ENCODE results near the gene CPA2. TPM values are rescaled to one million over a fixed set of nuclear protein-coding genes. Genes with fewer than 3 reads are reported as not detected.

Gene CPA2
- under 0.01 TPM in 1 of 2 replicates, not detected in the other for total RNA-seq
- polyA plus RNA-seq, result 0.06 TPM in 1 of 2 replicates, not detected in the other
- polyA plus RNA-seq (2012), result 0.15 TPM in 1 of 2 replicates, not detected in the other
- not detected in 2 replicates for polyA minus RNA-seq (ENCODE audit: low replicate concordance)

GRCh38 chr7:130266258-130266960, at the start of gene CPA2:
TSS of gene CPA2 (plus strand) at chr7:130266863. CDS start at chr7:130266882, 19 bp downstream.
- TF ChIP-seq, protein P1, sequence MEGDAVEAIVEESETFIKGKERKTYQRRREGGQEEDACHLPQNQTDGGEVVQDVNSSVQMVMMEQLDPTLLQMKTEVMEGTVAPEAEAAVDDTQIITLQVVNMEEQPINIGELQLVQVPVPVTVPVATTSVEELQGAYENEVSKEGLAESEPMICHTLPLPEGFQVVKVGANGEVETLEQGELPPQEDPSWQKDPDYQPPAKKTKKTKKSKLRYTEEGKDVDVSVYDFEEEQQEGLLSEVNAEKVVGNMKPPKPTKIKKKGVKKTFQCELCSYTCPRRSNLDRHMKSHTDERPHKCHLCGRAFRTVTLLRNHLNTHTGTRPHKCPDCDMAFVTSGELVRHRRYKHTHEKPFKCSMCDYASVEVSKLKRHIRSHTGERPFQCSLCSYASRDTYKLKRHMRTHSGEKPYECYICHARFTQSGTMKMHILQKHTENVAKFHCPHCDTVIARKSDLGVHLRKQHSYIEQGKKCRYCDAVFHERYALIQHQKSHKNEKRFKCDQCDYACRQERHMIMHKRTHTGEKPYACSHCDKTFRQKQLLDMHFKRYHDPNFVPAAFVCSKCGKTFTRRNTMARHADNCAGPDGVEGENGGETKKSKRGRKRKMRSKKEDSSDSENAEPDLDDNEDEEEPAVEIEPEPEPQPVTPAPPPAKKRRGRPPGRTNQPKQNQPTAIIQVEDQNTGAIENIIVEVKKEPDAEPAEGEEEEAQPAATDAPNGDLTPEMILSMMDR (conservative IDR thresholded peaks at IDR 0.05 in 1 of 2, IDR thresholded peaks at IDR 0.05 in 1 of 2; ENCODE audit: low read depth in 1 of 2, low read length in 2 of 2), result no peak
- no peak for TF ChIP-seq EZH2 (IDR thresholded peaks at IDR 0.05; ENCODE audit: low read length, missing control alignments)
- no peaks in the 10 kb centered on the region for H4K20me1 ChIP-seq (ENCODE audit: control insufficient read depth, extremely low read depth, insufficient read depth, low read length)
- H3K4me3 ChIP-seq (replicated peaks in 1 of 4; ENCODE audit: control extremely low read depth in 1 of 4, insufficient read depth in 1 of 4, low read depth in 3 of 4, low read length in 4 of 4), result no peak within 1 kb of the TSS
- DNase-seq (ENCODE audit: low read depth in 2 of 2), result no peak
- no peak within 1 kb of the TSS for H3K27ac ChIP-seq (ENCODE audit: insufficient read depth, low read length)
- no peak within 1 kb of the TSS for H2AFZ ChIP-seq (ENCODE audit: low read length)
- H3K79me2 ChIP-seq (ENCODE audit: control insufficient read depth, insufficient read depth, low read length), result no peaks in the 10 kb centered on the region
- H3K4me2 ChIP-seq (ENCODE audit: extremely low read depth, insufficient read depth, low read length), result no peak within 1 kb of the TSS
- no peaks in the 10 kb centered on the region for H3K4me1 ChIP-seq (ENCODE audit: control insufficient read depth, extremely low read depth, insufficient read depth, low read length)
- no peaks in the 10 kb centered on the region for H3K27me3 ChIP-seq (ENCODE audit: control insufficient read depth, insufficient read depth, low read length)
- no peaks in the 10 kb centered on the region for H3K36me3 ChIP-seq (ENCODE audit: control insufficient read depth, insufficient read depth, low read length)
- H3K9me3 ChIP-seq (ENCODE audit: control insufficient read depth, insufficient read depth, low read depth, low read length), result no peaks in the 10 kb centered on the region
- no peak within 1 kb of the TSS for H3K9ac ChIP-seq (ENCODE audit: insufficient read depth, low read length)

DNA sequence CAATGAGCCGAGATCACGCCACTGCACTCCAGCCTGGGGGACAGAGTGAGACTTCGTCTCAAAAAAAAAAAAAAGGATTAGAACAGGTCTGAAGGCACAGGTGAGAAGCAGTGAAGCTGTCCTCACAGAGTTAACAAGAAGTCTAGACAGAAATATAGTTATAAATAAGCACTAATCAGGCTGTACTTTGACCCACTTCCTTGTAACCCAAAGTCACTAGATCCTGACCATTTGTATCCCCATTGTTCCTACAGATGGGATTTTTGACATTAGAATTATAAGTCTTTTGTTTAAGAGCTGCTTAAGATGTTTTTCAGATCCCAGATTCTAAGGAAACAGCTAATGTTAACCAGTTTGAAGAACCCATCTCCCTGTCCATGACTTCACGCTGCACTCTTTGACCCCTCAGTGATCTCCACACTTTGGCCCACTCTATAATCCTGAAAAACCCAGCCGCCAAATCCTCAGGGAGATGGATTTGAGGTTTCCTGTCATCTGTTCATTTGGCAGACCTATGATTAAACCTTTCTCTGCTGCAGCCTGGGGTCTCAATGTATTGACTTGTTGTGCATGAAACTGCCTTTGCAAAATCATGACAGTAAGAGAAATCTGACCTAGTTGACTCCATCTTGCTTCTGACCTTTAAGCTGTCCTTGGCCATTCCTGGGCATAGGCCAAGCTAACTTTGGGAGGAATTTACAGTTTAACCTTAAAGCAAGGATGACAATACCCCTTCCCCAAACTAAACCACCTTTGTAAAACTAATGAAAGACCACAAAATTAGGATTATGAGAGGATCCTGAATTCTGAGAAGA, 47.6 kb upstream of the CPA2 start:
- Histone ChIP-seq H3K9ac (ENCODE audit: insufficient read depth, low read length) (no peak overlapping the region), H4K20me1 (ENCODE audit: control insufficient read depth, extremely low read depth, insufficient read depth, low read length) (no peaks in the 10 kb centered on the region), H3K79me2 (ENCODE audit: control insufficient read depth, insufficient read depth, low read length) (no peaks in the 10 kb centered on the region), H3K27ac (ENCODE audit: insufficient read depth, low read length) (no peak overlapping the region), H3K27me3 (ENCODE audit: control insufficient read depth, insufficient read depth, low read length) (no peaks in the 10 kb centered on the region), H3K4me1 (ENCODE audit: control insufficient read depth, extremely low read depth, insufficient read depth, low read length) (no peaks in the 10 kb centered on the region), H3K4me3 (replicated peaks in 1 of 4; ENCODE audit: control extremely low read depth in 1 of 4, insufficient read depth in 1 of 4, low read depth in 3 of 4, low read length in 4 of 4) (no peak overlapping the region), H2AFZ (ENCODE audit: low read length) (no peak overlapping the region), H3K4me2 (ENCODE audit: extremely low read depth, insufficient read depth, low read length) (no peak overlapping the region), H3K36me3 (ENCODE audit: control insufficient read depth, insufficient read depth, low read length) (no peaks in the 10 kb centered on the region), H3K9me3 (ENCODE audit: control insufficient read depth, insufficient read depth, low read depth, low read length) (no peaks in the 10 kb centered on the region)
- DNase-seq (ENCODE audit: low read depth in 2 of 2), result no peak
- TF ChIP-seq, protein P1 (conservative IDR thresholded peaks at IDR 0.05 in 1 of 2, IDR thresholded peaks at IDR 0.05 in 1 of 2; ENCODE audit: low read depth in 1 of 2, low read length in 2 of 2), result no peak
- no peak for TF ChIP-seq EZH2 (IDR thresholded peaks at IDR 0.05; ENCODE audit: low read length, missing control alignments)

DNA sequence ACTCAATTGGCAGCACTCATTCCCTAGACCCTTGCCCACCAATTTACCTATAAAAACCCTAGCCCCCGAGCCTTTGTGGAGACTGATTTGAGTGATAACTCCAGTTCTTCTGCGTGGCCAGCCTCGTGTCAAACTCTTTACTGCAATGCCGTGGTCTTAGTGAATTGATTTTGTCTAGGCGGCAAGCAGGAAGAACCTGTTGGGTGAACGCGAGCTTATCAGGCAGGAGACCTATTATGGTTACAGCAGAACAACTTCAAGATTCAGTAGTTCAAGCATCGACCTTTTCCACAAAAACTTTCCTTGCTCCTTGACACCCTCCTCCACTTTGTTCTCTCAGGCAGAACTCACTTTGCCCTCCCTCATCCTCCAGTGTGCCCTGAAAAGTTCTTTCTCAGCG, 46.8 kb upstream of the CPA2 start:
- Histone ChIP-seq H3K36me3 (ENCODE audit: control insufficient read depth, insufficient read depth, low read length) (no peaks in the 10 kb centered on the region), H3K4me3 (replicated peaks in 1 of 4; ENCODE audit: control extremely low read depth in 1 of 4, insufficient read depth in 1 of 4, low read depth in 3 of 4, low read length in 4 of 4) (no peak overlapping the region), H3K4me2 (ENCODE audit: extremely low read depth, insufficient read depth, low read length) (no peak overlapping the region), H3K9ac (ENCODE audit: insufficient read depth, low read length) (no peak overlapping the region), H2AFZ (ENCODE audit: low read length) (no peak overlapping the region), H4K20me1 (ENCODE audit: control insufficient read depth, extremely low read depth, insufficient read depth, low read length) (no peaks in the 10 kb centered on the region), H3K4me1 (ENCODE audit: control insufficient read depth, extremely low read depth, insufficient read depth, low read length) (no peaks in the 10 kb centered on the region), H3K9me3 (ENCODE audit: control insufficient read depth, insufficient read depth, low read depth, low read length) (no peaks in the 10 kb centered on the region), H3K27me3 (ENCODE audit: control insufficient read depth, insufficient read depth, low read length) (no peaks in the 10 kb centered on the region), H3K79me2 (ENCODE audit: control insufficient read depth, insufficient read depth, low read length) (no peaks in the 10 kb centered on the region), H3K27ac (ENCODE audit: insufficient read depth, low read length) (no peak overlapping the region)
- DNase-seq (ENCODE audit: low read depth in 2 of 2), result no peak
- TF ChIP-seq, protein P1 (conservative IDR thresholded peaks at IDR 0.05 in 1 of 2, IDR thresholded peaks at IDR 0.05 in 1 of 2; ENCODE audit: low read depth in 1 of 2, low read length in 2 of 2), result no peak
- no peak for TF ChIP-seq EZH2 (IDR thresholded peaks at IDR 0.05; ENCODE audit: low read length, missing control alignments)
